HCT116 (cell line): ENCODE data around the gene KCNA2.

Experiments
- CTCF ChIP-seq, 3 experiments: fragments of 200-600 bp in 1 of 3; sonication (generic) in 1 of 3; IDR thresholded peaks in 2 of 3; conservative IDR thresholded peaks in 1 of 3; 2 replicates each; pipeline ENCODE4 v1.5.1; 2012 to 2017; ENCODE audit warnings: low read depth in 2 of 3, low read length in 2 of 3, antibody characterized with exemption in 1 of 3, borderline replicate concordance in 1 of 3, control low read depth in 1 of 3, mild to moderate bottlenecking in 1 of 3, mixed read lengths in 1 of 3, mixed run types in 1 of 3, moderate library complexity in 1 of 3; ENCODE audit not compliant: insufficient read depth in 1 of 3
- EZH2phosphoT487 ChIP-seq: fragments of 200-600 bp; IDR thresholded peaks from 2 replicates; pipeline ENCODE4 v1.6.1; 2018; ENCODE audit warnings: antibody characterized with exemption, borderline replicate concordance
- POLR2A ChIP-seq: IDR thresholded peaks from 2 replicates; pipeline ENCODE4 v1.7.0; 2011; ENCODE audit warnings: borderline replicate concordance; ENCODE audit not compliant: insufficient read depth, insufficient read length; ENCODE audit errors: extremely low read depth
- RAD21 ChIP-seq: IDR thresholded peaks from 2 replicates; pipeline ENCODE4 v1.6.1; 2012; ENCODE audit warnings: low read depth, mild to moderate bottlenecking
- SRF ChIP-seq: IDR thresholded peaks from 2 replicates; pipeline ENCODE4 v1.6.1; 2012; ENCODE audit warnings: low read depth

DNA sequence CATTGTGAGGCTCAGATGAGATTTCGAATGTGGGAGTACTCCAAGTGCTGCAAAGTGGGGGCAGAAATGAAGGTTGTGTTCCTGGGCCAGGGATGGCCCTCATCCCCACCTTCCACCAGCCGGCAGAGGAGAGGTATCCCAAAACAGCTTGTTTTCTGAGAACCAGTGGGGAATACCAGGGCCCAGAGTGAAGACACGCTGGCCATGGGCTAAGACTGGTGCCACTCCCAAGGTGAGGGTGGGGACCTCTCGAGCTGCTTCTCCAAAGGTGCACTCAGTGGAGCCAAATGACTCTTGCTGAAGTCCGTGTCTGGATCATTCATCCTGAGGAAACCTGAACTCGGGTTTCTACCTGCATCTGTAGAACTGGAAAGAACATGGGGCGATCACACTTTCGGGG, 22.1 kb downstream of the KCNA2 start:
- TF ChIP-seq CTCF (IDR thresholded peaks at IDR 0.05 in 2 of 3, conservative IDR thresholded peaks at IDR 0.05 in 1 of 3; ENCODE audit: borderline replicate concordance in 1 of 3, insufficient read depth in 1 of 3, low read depth in 2 of 3, low read length in 2 of 3) (no peak), RAD21 (no peak), SRF (no peak), POLR2A (no peak), EZH2phosphoT487 (no peak)
